Measurements from ENCODE around the gene JARID2. TPM values are rescaled to one million over a fixed set of nuclear protein-coding genes. Genes with fewer than 3 reads are reported as not detected.

JARID2 gene
- total and polyA plus RNA-seq, 2 of the 13 experiments (the other 11 are each of a cell fraction or from before 2014, with no cell fraction given) = 7.5 to 10.3 TPM

DNA sequence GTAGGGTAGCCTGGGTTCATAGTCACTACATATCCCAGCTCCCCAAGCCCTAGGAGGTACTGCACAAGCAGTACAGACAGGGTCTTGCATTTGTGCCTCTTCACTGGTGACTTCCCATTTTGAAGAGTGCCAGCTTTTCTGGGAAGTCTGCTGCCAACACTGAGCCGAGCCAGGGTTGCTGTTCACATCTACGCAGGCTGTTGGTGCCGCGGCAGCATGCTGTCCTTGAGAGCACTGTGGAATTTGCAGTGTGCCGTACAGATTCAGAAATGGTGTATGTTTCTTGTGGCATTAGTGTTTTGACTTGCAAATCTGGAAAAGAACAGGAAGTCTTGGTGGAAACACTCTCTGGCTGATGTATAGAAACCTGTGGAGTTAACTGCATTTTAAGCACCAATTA, 67.5 kb downstream of the JARID2 start:
- POLR2A ChIA-PET = no interaction called here
- BruUV-seq (replicated peaks) = no TSS peak

More for the DNA sequence above, 67.5 kb downstream of the JARID2 start:
- Histone ChIP-seq H4K20me1 (ENCODE audit: insufficient read depth, low read length) (no peaks in the 10 kb centered on the region), H3K4me3 (replicated peaks in 1 of 3; ENCODE audit: insufficient read depth in 1 of 3, low read depth in 2 of 3, low read length in 3 of 3) (no peak overlapping the region), H3K27ac (ENCODE audit: extremely low read length, insufficient read depth, low read length) (no peak overlapping the region), H3K4me2 (ENCODE audit: low read depth, low read length) (no peak overlapping the region), H3K36me3 (replicated peaks in 1 of 2; ENCODE audit: control insufficient read depth in 1 of 2, insufficient read depth in 2 of 2, low read length in 2 of 2) (no peaks in the 10 kb centered on the region), H3K9ac (ENCODE audit: insufficient read depth, low read depth, low read length) (no peak overlapping the region), H3K27me3 (ENCODE audit: control insufficient read depth in 1 of 2, insufficient read depth in 2 of 2, low read length in 2 of 2) (no peaks in the 10 kb centered on the region), H3K9me3 (ENCODE audit: low read length) (no peaks in the 10 kb centered on the region), H3K79me2 (ENCODE audit: insufficient read depth, low read length) (peaks cover 67% of the 10 kb centered on the region), H3K4me1 (ENCODE audit: insufficient read depth, low read length) (peaks cover 56% of the 10 kb centered on the region), H2AFZ (ENCODE audit: low read length) (no peak overlapping the region)
- WGBS (ENCODE audit: low lambda C conversion rate) = 76% methylated on average over 4 of the region's 5 CpGs
- DNase-seq (ENCODE audit: low spot score) (no peak), ATAC-seq (no peak), FAIRE-seq (no peak)
- CTCF ChIA-PET (ENCODE audit: low intra/inter-chr PET ratio, low total read pairs) = no interaction called here
- intact Hi-C loops (cut with micrococcal nuclease; ENCODE audit: unreplicated experiment) = no loop called here
- in situ Hi-C loops (cut with HindIII; ENCODE audit: extremely low pct_ligation_motif_present, low pct_unique_long_range_greater_than_20kb) = no loop called here
- TF ChIP-seq ZNF350 (CRISPR knock-in tag; IDR thresholded peaks at IDR 0.05; ENCODE audit: borderline replicate concordance, low read depth) (no peak), ZFP36 (IDR thresholded peaks at IDR 0.05; ENCODE audit: borderline replicate concordance, low read depth, low read length, partially characterized antibody) (no peak), MIXL1 (CRISPR knock-in tag; IDR thresholded peaks at IDR 0.05) (no peak), MEF2D (CRISPR knock-in tag; IDR thresholded peaks at IDR 0.05) (no peak), RFX3 (CRISPR knock-in tag; IDR thresholded peaks at IDR 0.05) (no peak), CHD2 (IDR thresholded peaks at IDR 0.05; ENCODE audit: low read depth, low read length) (no peak), POLR2AphosphoS5 (IDR thresholded peaks at IDR 0.05; ENCODE audit: low read depth, low read length) (no peak), ZNF224 (CRISPR knock-in tag; IDR thresholded peaks at IDR 0.05) (no peak), NFE2L2 (IDR thresholded peaks at IDR 0.05; ENCODE audit: low read length) (no peak), ZNF501 (CRISPR knock-in tag; IDR thresholded peaks at IDR 0.05) (no peak), MTF1 (CRISPR knock-in tag; IDR thresholded peaks at IDR 0.05) (no peak), HOXA3 (CRISPR knock-in tag; IDR thresholded peaks at IDR 0.05) (no peak), ELF1 (CRISPR knock-in tag; IDR thresholded peaks at IDR 0.05) (no peak), KLF9 (CRISPR knock-in tag; IDR thresholded peaks at IDR 0.05; ENCODE audit: low read depth) (no peak)
- TF ChIP-seq, protein P1, sequence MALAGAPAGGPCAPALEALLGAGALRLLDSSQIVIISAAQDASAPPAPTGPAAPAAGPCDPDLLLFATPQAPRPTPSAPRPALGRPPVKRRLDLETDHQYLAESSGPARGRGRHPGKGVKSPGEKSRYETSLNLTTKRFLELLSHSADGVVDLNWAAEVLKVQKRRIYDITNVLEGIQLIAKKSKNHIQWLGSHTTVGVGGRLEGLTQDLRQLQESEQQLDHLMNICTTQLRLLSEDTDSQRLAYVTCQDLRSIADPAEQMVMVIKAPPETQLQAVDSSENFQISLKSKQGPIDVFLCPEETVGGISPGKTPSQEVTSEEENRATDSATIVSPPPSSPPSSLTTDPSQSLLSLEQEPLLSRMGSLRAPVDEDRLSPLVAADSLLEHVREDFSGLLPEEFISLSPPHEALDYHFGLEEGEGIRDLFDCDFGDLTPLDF (CRISPR knock-in tag; IDR thresholded peaks at IDR 0.05) = no peak
- TF ChIP-seq, protein P2, sequence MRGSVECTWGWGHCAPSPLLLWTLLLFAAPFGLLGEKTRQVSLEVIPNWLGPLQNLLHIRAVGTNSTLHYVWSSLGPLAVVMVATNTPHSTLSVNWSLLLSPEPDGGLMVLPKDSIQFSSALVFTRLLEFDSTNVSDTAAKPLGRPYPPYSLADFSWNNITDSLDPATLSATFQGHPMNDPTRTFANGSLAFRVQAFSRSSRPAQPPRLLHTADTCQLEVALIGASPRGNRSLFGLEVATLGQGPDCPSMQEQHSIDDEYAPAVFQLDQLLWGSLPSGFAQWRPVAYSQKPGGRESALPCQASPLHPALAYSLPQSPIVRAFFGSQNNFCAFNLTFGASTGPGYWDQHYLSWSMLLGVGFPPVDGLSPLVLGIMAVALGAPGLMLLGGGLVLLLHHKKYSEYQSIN (CRISPR knock-in tag; IDR thresholded peaks at IDR 0.05; ENCODE audit: borderline replicate concordance) = no peak
- TF ChIP-seq, protein P3, sequence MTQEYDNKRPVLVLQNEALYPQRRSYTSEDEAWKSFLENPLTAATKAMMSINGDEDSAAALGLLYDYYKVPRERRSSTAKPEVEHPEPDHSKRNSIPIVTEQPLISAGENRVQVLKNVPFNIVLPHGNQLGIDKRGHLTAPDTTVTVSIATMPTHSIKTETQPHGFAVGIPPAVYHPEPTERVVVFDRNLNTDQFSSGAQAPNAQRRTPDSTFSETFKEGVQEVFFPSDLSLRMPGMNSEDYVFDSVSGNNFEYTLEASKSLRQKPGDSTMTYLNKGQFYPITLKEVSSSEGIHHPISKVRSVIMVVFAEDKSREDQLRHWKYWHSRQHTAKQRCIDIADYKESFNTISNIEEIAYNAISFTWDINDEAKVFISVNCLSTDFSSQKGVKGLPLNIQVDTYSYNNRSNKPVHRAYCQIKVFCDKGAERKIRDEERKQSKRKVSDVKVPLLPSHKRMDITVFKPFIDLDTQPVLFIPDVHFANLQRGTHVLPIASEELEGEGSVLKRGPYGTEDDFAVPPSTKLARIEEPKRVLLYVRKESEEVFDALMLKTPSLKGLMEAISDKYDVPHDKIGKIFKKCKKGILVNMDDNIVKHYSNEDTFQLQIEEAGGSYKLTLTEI (CRISPR knock-in tag; conservative IDR thresholded peaks at IDR 0.05) = no peak

Data from HepG2 (cell line).